Left renal pelvis (tissue), 4 donors: Measurements from ENCODE around the gene KIAA1217. TPM values are rescaled to one million over a fixed set of nuclear protein-coding genes. Genes with fewer than 3 reads are reported as not detected.
A peak's percentile ranks its signal among the peaks of the same experiment; 100 is the strongest.

Experiments used
- DNase-seq, 4 donors: peaks; one replicate each; pipeline ENCODE4 v3.0.0-alpha.2; 2013; ENCODE audit warnings: low read depth in 4 of 4, low spot score in 3 of 4
- polyA plus RNA-seq, 4 donors: library from polyadenylated mRNA; unstranded; fragments of 120-200 nt; gene quantifications; one replicate each; pipeline ENCODE4 v1.2.1, GENCODE V29; 2013; ENCODE audit not compliant: insufficient read length in 4 of 4

The KIAA1217 gene
- polyA plus RNA-seq, 4 donors: 84.5 to 137 (median 92.3) TPM

DNA sequence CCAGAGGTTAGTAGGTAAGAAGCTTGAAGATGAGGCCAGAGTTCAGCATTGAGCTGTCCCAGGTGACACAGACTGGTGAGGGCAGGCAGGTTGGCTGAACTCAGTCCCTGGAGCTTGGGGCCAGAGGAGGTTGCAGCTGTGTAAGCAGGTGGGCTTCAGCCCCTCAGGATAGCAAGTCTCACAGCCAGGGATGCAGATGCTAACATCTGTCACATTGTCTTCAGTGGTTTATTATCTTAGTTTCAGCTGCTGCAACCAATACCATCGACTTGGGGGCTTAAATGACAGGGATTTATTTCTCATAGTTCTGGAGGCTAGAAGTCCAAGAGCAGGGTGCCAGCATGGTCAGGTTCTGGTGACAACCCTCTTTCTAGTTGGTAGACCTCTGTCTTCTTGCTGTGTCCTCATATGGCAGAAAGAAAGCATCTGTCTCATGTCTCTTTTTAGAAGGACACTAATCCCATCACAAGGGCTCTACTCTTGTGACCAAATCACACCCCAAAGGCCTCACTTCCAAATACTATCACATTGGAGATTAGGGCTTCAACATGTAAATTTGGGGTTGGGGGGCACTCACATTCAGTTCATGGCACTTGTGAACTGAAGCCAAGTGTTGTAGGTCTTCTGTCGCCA is 146.2 kb downstream of the KIAA1217 start:
- DNase-seq: no peak

DNA sequence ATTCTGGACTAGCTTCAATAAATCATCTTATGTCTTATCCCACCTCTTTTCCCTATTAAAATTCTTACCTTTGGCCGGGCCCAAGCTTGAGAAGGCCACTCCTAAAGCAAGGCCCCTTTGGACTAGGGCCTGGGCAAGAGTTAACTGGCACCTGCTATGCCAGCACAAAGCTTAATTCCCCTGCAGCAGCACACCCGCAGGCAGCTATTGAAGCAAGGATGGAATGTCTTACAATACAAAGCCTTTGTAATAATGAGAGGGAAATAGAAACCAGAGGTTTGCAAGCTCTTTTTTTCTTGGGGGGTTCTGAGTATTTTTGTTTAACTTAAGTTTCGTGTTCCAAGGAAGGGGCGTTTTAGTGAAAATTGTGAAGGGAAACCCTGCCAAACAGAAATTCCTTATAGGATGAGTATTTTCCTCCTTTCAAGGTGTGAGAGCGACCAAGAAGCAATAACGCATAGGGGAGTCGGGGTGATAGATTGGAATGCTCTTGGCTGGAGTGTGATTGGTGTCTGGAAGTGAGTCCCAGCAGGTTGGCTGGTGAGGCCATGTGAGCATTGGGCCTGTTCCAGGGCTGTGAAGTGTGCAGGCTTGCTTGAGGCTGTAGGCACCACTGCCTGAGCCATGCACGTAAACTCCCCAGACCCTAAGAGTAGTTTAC is 148.5 kb downstream of the KIAA1217 start:
- DNase-seq: no peak

DNA sequence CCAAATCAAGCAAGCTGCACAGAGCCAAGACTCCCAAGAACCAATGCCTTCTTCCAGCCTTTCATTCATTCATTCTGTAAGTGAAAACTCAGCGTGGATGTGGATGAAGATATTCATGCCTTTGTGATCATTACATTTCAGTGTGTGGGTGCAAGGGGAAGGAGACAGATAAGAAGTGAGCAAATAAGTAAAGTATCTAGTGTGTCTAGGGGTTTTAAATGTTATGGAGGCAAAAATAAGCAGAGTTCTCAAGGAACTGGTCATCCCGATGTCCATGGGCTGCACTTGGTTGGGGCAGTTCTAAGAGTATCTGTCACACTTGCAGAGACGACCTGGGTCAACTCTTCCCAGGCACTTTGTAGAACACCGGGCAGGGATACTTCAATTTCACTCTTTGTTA is 149.1 kb downstream of the KIAA1217 start:
- no peak for DNase-seq

DNA sequence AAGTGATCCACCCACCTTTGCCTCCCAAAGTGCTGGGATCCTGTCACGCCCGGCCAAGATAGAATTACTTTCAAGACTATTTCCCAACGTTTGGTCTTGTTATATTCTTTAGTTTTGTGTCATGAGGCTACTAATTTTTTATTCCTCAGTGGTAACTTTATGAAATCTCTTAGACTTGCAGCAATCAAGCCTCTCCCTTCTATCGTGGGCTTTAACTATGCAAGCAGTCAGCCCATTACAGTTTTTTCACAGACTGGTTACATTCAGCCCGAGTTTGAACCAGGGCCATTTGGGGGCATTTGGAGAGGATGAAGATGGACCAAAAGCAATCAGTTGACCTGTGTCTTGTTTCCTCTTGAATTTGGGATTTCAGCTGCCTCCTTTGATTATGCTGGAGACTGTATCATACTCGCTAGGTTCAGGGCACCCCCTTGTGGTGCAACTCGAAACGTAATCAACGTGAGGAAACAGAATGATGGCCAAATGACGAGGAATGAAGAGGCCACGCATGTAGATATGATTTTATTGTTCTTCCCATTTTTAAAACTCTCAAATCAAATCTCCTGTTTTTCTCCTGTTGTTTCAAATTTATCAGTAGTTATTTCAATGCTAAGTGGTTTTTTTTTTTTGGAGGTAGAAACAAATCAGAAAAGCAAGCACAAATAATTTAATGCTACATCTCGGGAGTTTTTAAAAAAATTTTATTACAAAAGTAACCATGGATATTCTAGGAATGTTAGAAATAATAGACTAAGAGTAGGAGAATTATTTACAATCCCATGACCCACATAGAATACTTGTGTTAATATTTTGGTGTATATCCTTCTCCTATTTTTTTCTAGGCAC is 151.6 kb downstream of the KIAA1217 start:
- DNase-seq: peak in 3 of 4 donors; percentile 42 to 60 (median 52)

DNA sequence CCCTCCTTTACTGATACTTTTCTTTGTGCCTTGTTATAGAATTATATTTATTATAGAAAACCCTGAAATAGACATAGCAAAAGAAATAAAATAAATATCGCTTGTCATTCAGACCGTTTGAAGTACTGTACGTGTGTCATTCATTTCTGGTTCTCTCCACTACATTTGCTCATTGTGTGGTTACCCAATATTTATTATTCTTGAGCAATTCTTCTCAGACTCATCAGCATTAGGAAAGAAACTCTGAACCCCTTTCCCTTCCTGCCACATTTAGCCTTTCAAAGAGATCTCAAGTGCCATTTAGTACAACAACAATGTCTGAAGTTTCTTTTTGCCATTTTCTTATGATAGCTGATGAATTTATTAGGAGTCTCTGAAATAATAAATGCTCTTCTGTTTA is 154.1 kb downstream of the KIAA1217 start:
- no peak for DNase-seq

DNA sequence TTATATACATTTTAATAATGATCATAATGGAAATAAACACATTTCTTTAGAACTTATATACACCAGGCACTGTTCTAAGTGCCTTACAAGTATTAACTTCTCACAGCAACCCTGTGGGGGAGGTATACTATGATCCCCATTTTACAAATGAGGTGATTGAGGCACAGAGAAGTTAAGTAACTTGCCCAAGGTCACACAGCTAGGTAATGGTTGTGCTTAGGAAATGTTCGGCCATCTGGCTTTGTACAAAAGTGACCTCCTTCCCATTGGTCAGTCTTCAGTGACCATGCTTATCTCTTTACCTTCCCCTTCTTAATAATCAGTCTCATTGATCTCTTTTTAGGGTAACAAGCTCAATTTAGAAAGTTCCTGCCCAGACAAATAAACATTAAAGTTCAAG is 158.8 kb downstream of the KIAA1217 start:
- no peak for DNase-seq

DNA sequence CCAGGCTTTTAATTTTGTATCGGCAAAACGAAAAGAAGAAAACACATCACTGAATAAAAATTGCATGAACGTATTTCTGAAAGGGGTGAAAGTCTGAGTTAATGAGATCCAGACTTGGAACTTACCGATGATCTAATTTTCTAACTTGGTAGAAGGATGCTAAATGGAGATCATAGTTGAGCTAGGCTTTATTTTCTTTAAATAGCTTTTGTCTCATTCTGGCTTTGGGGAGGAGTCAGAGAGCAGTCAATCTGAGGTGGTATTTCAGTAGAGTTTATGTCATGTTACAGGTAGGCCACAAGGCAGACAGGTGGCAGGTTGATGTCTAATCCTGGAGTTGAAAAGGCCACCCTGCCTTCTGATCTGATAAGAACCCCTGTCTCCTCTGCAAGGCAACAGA is 161.9 kb downstream of the KIAA1217 start:
- no peak for DNase-seq

DNA sequence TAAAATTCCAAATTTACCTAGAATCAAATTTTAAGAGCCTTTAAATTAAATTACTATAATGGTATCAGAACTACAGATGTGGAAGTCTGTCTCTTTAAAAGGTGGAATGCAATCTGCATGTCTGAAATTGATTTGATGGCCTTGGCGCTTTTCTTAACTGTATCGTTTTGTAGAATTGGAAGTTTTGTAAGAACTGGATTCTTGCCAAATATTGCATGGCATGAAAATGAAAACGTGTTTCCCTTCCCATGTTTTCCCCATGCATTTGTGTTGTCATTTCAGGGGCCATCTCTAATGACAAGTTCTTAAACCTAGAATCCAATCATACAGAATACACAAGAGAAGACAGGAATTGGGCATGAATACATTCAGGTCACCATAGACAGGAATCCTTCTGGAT is 162.5 kb downstream of the KIAA1217 start:
- no peak for DNase-seq

DNA sequence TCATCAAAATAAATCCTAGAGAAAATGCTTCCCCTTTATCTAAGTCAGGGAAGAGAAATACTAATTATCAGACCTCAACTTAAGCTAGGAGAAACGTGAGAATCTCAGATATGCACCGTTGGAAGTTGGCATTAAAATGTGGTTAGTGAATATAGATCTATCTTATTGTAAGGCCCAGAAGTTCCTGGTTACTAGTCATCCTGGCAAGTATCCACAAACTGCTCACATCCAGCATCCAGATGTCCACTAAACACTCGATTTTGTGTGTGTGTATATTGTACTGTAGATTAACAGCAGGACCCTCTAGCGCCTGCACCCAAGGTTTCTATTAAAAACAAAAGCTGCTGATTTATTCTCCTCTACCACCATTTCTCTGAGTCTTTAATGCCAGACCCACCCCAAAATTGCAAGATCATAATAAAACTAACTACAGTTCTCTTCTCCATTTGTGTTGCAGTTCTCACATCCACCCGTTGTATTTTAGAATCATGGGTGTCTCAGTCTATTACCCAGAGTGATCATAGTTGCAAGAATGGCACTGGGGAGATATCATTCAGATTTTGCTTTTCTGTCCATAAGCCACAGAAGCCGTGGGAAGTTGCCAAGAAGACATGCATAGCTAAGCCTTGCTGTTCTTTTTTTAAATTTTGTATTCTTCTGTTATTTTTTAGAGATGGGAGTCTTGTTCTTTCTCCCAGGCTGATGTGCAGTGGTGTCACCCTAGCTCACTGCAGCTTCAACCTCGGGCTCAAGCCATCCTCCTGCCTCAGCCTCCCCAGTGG is 165.4 kb downstream of the KIAA1217 start:
- DNase-seq: no peak

DNA sequence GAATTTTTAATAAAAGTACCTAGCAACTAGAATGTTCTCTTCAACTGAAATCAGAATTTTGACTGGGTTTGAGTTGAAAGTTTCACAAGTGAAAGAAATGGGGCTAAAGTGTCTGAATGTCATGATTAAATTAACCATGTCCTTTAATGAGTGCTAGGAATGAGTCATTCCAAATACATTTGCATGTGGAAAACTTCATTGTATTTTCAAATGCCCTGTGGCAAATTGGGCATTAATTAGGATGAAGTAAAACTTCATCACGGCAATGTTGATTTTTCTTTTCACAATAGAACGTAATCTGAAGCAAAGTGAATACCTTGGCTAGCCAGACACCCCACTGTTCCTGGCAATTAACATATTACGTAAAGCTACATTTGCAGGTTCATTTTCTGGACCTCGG is 166.6 kb downstream of the KIAA1217 start:
- DNase-seq: no peak

DNA sequence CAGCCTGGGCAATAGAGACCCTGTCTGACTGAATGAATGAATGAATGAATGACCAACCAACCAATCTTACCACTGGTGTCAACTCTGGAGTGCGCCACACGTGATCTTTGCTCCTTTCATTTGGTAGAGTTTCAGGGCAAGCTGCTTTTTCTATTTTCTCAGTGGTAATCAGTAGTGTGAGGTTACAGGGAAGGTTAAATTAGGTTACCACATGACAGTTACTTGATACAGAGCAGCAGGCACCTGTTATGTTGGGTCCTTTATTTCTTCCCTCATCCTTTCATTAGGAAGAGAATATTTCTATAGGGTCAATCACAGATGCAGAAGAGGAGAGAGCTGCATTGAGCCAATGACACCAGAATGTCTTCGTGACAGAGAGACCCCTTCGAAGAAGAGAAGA is 167.8 kb downstream of the KIAA1217 start:
- no peak for DNase-seq

DNA sequence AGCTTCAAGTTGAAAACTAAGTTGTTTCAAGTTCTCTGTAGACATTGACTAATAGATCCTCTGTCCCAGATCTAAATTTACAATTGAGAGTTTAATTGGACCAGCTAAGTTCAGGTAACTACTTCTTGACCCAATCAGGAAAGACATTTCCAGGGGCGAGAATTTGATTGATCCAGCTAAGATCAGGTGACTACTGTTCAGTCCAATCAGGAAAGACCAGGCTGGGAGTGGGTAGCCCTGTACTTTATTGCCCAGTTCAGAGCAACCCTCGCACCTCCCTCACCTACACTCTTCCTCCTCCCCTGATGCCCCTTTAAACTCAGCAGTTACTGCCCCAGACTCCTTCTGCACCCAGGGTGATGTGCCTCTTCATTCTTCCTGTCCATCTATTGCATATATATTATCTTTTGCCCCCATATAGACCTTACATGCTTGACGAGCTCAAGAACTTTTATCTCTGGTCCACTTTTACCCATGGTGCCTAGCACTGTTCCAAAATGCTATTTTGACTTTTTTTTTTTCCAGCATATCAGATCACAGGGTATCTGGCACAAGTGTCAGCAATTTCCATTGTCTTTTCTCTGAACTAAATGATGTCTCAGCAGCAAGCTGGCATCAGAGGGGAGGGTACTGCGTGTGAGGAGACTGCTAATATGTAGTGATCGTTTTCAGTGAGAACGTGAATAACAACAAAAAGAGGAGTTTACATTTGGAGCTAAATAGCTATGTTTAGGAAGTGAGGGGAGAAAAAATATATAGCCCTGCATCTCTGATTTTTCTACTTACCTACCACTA is 169.4 kb downstream of the KIAA1217 start:
- no peak for DNase-seq

DNA sequence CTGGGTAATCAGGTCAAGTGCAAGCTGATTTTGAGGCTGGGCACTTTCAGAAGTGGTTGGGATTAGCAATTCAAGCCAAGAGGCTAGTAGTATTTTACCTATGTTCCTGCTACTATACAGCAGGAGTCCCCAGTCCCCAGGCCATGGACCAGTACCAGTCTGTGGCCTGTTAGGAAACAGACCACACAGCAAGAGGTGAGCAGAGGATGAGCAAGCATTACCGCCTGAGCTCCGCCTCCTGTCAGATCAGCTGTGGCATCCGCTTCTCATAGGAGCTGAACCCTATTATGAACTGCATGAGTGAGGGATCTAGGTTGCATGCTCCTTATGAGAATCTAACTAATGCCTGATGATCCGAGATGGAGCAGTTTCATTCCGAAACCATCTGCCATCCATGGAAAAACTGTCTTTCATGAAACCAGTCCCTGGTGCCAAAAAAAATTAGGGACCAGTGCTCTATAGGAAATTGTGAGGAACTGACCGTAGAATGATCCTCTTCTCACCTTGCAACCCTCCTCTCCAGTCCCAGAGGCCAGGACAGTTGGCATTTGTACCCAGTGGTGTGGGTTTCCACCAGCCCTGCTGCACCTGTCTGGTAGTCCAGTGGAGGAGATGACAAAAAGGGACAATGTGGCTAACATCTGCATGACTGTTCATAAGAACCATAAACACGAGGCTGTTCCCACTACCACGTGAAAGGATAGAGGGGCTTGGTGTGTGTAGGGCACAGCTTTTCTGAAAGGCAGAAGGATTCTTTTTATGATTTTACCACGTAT is 172.5 kb downstream of the KIAA1217 start:
- no peak for DNase-seq

DNA sequence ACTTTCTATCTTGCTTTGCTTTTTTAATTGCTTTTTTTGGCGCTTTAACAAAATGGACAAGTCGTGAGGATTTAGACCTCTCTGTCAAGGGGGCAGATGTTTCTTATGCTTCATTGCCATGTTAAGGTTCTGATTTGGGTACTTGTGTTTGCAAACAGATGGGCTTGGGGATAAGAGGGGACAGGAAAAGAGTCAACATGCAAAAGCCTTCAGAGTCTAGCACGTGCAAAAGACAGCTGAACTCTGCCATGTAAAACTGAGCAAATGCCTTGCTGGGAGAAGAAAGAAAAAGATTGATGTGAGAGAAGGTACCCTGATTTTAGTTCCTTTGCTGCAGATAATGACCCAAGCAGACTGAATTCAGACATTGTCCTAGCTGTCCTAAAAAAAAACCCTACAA is 173.1 kb downstream of the KIAA1217 start:
- no peak for DNase-seq

DNA sequence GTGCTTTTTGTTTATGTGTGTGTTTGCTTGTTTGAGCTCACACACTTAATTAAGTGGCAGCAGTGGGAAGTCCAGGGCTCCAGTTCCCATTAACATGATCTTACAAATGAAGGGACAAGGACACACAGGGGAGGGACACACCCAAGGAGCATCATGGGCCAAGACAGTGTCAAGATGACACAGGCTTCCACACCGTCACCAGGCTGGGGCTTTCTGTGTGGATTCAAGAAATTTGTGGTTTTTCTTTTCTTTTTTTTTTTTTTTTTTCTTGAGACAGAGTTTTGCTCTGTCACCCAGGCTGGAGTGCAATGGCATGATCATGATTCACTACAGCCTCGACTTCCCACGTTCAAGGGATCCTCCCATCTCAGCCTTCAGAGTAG is 173.6 kb downstream of the KIAA1217 start:
- DNase-seq: no peak

DNA sequence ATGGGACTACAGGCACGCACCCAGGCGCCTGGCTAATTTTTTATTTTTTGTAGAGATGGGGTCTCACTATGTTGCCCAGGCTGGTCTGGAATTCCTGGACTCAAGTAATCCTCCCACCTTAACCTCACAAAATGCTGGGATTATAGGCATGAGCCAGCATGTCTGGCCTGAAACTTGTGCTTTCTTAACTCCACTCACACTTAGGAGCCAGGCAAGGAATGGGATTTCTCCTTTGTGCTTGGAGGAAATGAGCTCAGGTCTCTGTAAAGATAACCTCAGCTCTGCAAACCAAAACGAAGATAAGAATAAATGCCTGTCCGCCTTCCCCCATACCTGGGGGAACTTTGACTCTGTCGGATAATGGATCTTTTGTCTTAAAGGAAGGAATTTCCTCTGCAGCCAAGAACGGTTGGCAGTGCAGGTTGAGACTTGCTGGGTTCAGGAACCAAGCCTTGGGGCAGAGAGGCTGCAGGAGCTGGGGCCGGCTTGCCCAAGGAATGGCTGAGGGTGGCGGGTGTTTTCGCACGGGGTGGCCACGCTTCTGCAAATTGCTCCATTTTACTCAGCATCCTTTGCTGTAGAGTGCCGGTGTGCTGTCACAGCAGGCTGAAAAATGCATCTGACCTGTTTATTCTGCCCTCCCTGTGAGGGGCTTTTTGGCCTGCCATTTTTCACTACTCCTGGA is 174.2 kb downstream of the KIAA1217 start:
- no peak for DNase-seq

DNA sequence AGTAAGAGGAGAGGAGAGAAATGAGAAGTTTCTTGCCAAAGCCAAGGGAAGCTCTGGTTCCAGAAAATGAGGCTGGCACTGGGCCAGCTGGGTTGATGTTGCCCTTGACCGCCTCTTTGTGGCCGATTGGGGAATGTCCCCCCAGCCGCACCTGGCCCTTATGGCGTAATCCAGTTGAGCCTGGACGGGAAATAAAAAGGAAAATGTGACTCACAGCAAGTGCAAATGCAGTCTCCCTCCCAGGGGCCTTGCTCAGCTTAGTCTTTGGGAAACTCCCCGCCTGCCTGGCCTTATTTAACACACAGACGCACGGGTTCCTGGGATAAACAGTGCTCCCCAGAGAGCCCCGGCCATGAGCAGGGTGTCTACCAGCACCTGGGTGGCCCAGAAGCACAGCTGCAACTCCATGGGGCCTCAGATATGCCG is 174.8 kb downstream of the KIAA1217 start:
- DNase-seq: peak; percentile 46 to 69 (median 50)

DNA sequence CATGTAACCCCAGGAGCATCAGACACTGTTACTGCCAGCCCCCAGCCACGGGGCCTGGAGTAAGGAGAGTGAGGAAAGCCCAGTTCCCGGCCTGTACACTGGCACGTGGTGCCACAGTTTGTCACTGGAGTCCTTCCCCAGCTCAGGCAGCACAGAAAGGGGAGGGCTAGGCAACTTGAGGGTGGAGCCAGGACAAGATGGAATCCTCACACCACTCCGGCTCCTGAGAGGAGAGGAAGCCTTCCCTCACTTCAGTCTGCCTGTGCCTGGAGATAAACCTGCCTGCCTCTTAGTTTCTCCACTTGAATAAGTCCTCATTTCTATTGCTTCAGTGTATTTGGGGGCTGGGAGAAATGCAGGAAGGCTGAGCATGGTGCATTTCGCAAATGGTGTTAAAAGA is 176.0 kb downstream of the KIAA1217 start:
- DNase-seq: no peak

DNA sequence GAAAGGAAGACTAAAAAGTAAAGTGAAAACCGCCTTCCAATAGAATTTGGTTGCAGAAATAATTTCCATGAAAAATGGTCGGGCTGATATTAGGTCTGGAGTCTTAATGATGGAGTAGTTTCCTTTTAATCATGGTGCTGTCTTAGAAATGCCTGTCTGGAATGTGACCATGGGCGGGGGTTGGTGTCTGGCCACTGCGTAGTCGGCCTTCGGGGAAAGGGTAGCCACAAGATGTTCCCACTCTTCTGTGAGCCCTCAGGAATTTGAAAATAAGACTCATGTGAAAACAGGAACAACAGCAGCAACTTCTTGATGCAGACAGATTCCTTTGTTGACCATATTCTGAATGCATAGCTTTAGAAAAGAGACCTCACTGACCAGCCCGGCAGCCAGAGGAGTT is 176.8 kb downstream of the KIAA1217 start:
- no peak for DNase-seq
